Measurements from ENCODE around the gene RNASEL.

DNA sequence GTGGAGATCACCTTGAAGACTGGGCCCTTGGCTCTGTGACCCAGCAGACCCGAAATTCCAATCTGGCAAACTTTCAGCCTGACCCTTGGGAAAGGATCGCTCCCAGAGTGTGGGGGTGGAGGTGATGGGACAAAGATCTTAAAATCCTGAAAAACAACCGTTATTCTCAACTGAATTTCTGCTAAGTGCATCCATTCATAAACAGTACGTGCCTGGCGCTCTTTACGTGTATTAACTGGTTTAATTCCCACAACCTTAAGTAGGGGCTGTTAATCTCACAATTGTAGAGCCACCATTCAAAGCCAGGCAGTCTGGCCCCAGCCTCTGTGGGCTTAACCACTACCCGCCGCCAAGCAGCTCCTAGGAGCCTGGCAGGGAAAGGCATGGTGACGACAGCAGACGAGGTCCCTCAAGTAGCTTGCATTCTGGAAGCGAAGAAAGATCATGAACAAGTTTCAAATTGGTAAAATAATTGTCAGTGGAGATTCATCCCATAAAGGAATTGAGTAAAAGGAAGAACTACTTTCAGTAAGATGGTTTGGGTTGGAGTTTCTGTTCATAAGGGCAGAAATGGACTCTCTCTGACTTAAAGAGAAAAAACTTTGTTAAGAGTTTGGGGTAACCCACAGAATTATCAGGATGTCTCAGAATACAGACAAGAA is 26.5 kb upstream of the RNASEL start:
- TF ChIP-seq EZH2 (IDR thresholded peaks at IDR 0.05; ENCODE audit: borderline replicate concordance, insufficient read depth, low read depth, low read length, poor library complexity, severe bottlenecking), result no peak
- TF ChIP-seq, protein P1, sequence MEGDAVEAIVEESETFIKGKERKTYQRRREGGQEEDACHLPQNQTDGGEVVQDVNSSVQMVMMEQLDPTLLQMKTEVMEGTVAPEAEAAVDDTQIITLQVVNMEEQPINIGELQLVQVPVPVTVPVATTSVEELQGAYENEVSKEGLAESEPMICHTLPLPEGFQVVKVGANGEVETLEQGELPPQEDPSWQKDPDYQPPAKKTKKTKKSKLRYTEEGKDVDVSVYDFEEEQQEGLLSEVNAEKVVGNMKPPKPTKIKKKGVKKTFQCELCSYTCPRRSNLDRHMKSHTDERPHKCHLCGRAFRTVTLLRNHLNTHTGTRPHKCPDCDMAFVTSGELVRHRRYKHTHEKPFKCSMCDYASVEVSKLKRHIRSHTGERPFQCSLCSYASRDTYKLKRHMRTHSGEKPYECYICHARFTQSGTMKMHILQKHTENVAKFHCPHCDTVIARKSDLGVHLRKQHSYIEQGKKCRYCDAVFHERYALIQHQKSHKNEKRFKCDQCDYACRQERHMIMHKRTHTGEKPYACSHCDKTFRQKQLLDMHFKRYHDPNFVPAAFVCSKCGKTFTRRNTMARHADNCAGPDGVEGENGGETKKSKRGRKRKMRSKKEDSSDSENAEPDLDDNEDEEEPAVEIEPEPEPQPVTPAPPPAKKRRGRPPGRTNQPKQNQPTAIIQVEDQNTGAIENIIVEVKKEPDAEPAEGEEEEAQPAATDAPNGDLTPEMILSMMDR (IDR thresholded peaks at IDR 0.05), result no peak

Measured in B cell (primary cell).